ENCODE data around the gene WNT8A. TPM values are rescaled to one million over a fixed set of nuclear protein-coding genes. Genes with fewer than 3 reads are reported as not detected.

The WNT8A gene
- total RNA-seq (not detected in 2 replicates), polyA plus RNA-seq (not detected in 2 replicates)

DNA sequence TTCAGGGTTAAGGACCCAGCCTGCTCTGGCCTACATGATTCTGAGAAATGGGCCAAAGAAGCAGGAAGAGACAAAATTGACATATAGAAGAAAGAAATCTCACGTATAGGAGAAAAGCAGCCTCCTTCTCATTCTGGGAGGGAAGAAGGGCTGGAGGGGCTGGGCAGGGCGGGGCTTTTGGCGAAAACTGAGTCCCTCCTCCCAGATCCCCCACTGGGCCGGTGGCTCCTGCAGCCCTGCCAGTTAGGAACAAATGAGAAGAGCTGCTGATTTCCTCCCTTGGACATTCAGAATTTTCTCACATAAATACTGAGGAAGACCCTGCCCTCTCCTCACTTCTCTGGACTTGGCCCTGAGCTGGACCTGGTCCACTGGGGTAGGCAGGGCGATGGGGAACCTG, at the start of gene WNT8A:
WNT8A (plus strand) TSS at position 332 of the 400 bp plus-strand sequence. CDS start 95 bp downstream, outside the sequence.
- WGBS (ENCODE audit: low lambda C conversion rate, missing lambda C conversion rate), result 55% methylated on average over 5 of the region's 5 CpGs
- Histone ChIP-seq H4K20me1 (ENCODE audit: insufficient read depth, poor library complexity, severe bottlenecking) (no peaks in the 10 kb centered on the region), H3K27me3 (no peaks in the 10 kb centered on the region), H3K4me2 (no peak within 1 kb of the TSS), H3K36me3 (replicated peaks; ENCODE audit: insufficient read depth, low read depth) (no peaks in the 10 kb centered on the region), H3K9me2 (replicated peaks; ENCODE audit: insufficient read depth) (no peaks in the 10 kb centered on the region), H3K4me3 (no peak within 1 kb of the TSS), H3K79me2 (no peaks in the 10 kb centered on the region), H3K9me3 (ENCODE audit: low read depth) (no peaks in the 10 kb centered on the region), H3K27ac (no peak within 1 kb of the TSS), H2AFZ (no peak within 1 kb of the TSS), H3K4me1 (ENCODE audit: insufficient read depth) (no peaks in the 10 kb centered on the region)
- TF ChIP-seq EZH2 (IDR thresholded peaks at IDR 0.05; ENCODE audit: borderline replicate concordance) (no peak), CTCF (IDR thresholded peaks at IDR 0.05; ENCODE audit: poor library complexity) (no peak), EZH2phosphoT487 (IDR thresholded peaks at IDR 0.05; ENCODE audit: low read depth, severe bottlenecking, unreplicated experiment) (no peak)
- DNase-seq (ENCODE audit: low spot score), result no peak

GRCh38 chr5:138035605-138036537, 48.0 kb upstream of the WNT8A start:
- H3K27me3 ChIP-seq, result no peaks in the 10 kb centered on the region
- H3K4me2 ChIP-seq, result no peak overlapping the region
- no peaks in the 10 kb centered on the region for H3K9me2 ChIP-seq (replicated peaks; ENCODE audit: insufficient read depth)
- H3K36me3 ChIP-seq (replicated peaks; ENCODE audit: insufficient read depth, low read depth), result no peaks in the 10 kb centered on the region
- 37% methylated on average over 11 of the region's 11 CpGs for whole genome bisulfite sequencing (ENCODE audit: low lambda C conversion rate, missing lambda C conversion rate)
- DNase-seq (ENCODE audit: low spot score), result peak; percentile 93
- peaks cover 16% of the 10 kb centered on the region for H3K79me2 ChIP-seq
- H4K20me1 ChIP-seq (ENCODE audit: insufficient read depth, poor library complexity, severe bottlenecking), result peaks cover 13% of the 10 kb centered on the region
- peak overlapping the region; percentile 34 for H2AFZ ChIP-seq
- peaks cover 17% of the 10 kb centered on the region for H3K4me1 ChIP-seq (ENCODE audit: insufficient read depth)
- TF ChIP-seq EZH2phosphoT487 (IDR thresholded peaks at IDR 0.05; ENCODE audit: low read depth, severe bottlenecking, unreplicated experiment) (no peak), CTCF (IDR thresholded peaks at IDR 0.05; ENCODE audit: poor library complexity) (peak; percentile 96), EZH2 (IDR thresholded peaks at IDR 0.05; ENCODE audit: borderline replicate concordance) (no peak)
- H3K4me3 ChIP-seq, result no peak overlapping the region
- no peaks in the 10 kb centered on the region for H3K9me3 ChIP-seq (ENCODE audit: low read depth)
- no peak overlapping the region for H3K27ac ChIP-seq

GRCh38 chr5:138037271-138037670, 46.6 kb upstream of the WNT8A start:
- no peak for TF ChIP-seq CTCF (IDR thresholded peaks at IDR 0.05; ENCODE audit: poor library complexity)
- TF ChIP-seq EZH2phosphoT487 (IDR thresholded peaks at IDR 0.05; ENCODE audit: low read depth, severe bottlenecking, unreplicated experiment), result no peak
- TF ChIP-seq EZH2 (IDR thresholded peaks at IDR 0.05; ENCODE audit: borderline replicate concordance), result no peak
- no peak overlapping the region for H3K4me2 ChIP-seq

More at GRCh38 chr5:138037271-138037670, 46.6 kb upstream of the WNT8A start:
- H3K36me3 ChIP-seq (replicated peaks; ENCODE audit: insufficient read depth, low read depth), result no peaks in the 10 kb centered on the region
- H3K9me2 ChIP-seq (replicated peaks; ENCODE audit: insufficient read depth), result no peaks in the 10 kb centered on the region
- no peaks in the 10 kb centered on the region for H4K20me1 ChIP-seq (ENCODE audit: insufficient read depth, poor library complexity, severe bottlenecking)
- H2AFZ ChIP-seq, result no peak overlapping the region
- H3K79me2 ChIP-seq, result peaks cover 2% of the 10 kb centered on the region
- no peak overlapping the region for H3K27ac ChIP-seq
- H3K27me3 ChIP-seq, result no peaks in the 10 kb centered on the region
- DNase-seq (ENCODE audit: low spot score), result no peak
- no peak overlapping the region for H3K4me3 ChIP-seq
- peaks cover 9% of the 10 kb centered on the region for H3K4me1 ChIP-seq (ENCODE audit: insufficient read depth)
- no peaks in the 10 kb centered on the region for H3K9me3 ChIP-seq (ENCODE audit: low read depth)
